A549 (cell line): ENCODE measurements around the gene RMI1. TPM values are rescaled to one million over a fixed set of nuclear protein-coding genes. Genes with fewer than 3 reads are reported as not detected.

Experiments used
- ATAC-seq, 2 experiments: fragments of 200-7000 bp in 1 of 2; fragments of >200 bp in 1 of 2; cut with Nextera tagmentation in 1 of 2; cut with Tn5 transposase in 1 of 2; 3 replicates each; pipeline versions ENCODE4 v1.8.0 to v1.9.1; 2018 to 2020; ENCODE audit warnings: mild to moderate bottlenecking in 1 of 2, moderate library complexity in 1 of 2
- CTCF ChIA-PET: fragments of 300-600 bp; sonication (Branson Sonifier 250); formaldehyde crosslinking; extraction: SDS; loops from one replicate; lab custom pipeline; 2021; ENCODE audit warnings: antibody characterized with exemption, inconsistent platforms; lab: Yijun Ruan, JAX
- POLR2A ChIA-PET: fragments of 350-600 bp; formaldehyde crosslinking; extraction: SDS; loops from one replicate; lab custom pipeline; 2021; ENCODE audit warnings: antibody characterized with exemption, inconsistent platforms; lab: Yijun Ruan, JAX
- DNase-seq, 2 experiments: peaks; one replicate each; pipeline versions ENCODE4 v3.0.0 to v3.0.0-alpha.2; 2011 to 2016; ENCODE audit warnings: low read depth in 1 of 2, low spot score in 1 of 2
- FAIRE-seq: peaks from 2 replicates; lab custom pipeline; 2011; peaks lifted over from hg19 to GRCh38; lab: Jason Lieb, UNC
- H3K27ac ChIP-seq, 2 experiments: fragments of >200 bp; sonication (Bioruptor Twin); formaldehyde crosslinking; 3 replicates each; pipeline ENCODE4 v1.5.1; 2016 to 2017
- H3K4me1 ChIP-seq: fragments of >200 bp; sonication (Bioruptor Twin); formaldehyde crosslinking; 3 replicates; pipeline ENCODE4 v1.6.1; 2016
- H3K4me2 ChIP-seq: fragments of >200 bp; sonication (Bioruptor Twin); formaldehyde crosslinking; 3 replicates; pipeline ENCODE4 v1.6.1; 2016
- H3K4me3 ChIP-seq: fragments of >200 bp; sonication (Bioruptor Twin); formaldehyde crosslinking; 3 replicates; pipeline ENCODE4 v1.5.1; 2016
- H3K9me3 ChIP-seq: fragments of >200 bp; sonication (Bioruptor Twin); formaldehyde crosslinking; 3 replicates; pipeline ENCODE4 v1.6.1; 2016
- BHLHE40 ChIP-seq: IDR thresholded peaks from 2 replicates; pipeline ENCODE4 v1.6.1; 2012; ENCODE audit warnings: low read depth, low read length, inconsistent platforms
- CBX8 ChIP-seq: fragments of 200-600 bp; sonication (generic); IDR thresholded peaks from 2 replicates; pipeline ENCODE4 v1.6.1; 2016
- CEBPB ChIP-seq, 2 experiments: fragments of >200 bp in 1 of 2; sonication (Bioruptor Twin) in 1 of 2; formaldehyde crosslinking in 1 of 2; IDR thresholded peaks; 2 replicates each; pipeline ENCODE4 v1.6.1; 2012 to 2016
- EHF ChIP-seq: fragments of 250-450 bp; sonication (Bioruptor Pico); IDR thresholded peaks from 2 replicates; pipeline ENCODE4 v1.5.0; 2020; ENCODE audit warnings: mild to moderate bottlenecking
- FOSB ChIP-seq: fragments of 250-450 bp; sonication (Bioruptor Pico); IDR thresholded peaks from 2 replicates; pipeline ENCODE4 v1.5.0; 2020; ENCODE audit warnings: mild to moderate bottlenecking, moderate library complexity
- FOSL2 ChIP-seq, 2 experiments: fragments of 450-650 bp in 1 of 2; fragments of >200 bp in 1 of 2; sonication (Bioruptor Twin) in 1 of 2; formaldehyde crosslinking; IDR thresholded peaks; 2 replicates each; pipeline versions ENCODE4 v1.5.0 to v1.6.1; 2016 to 2020; ENCODE audit warnings: mild to moderate bottlenecking in 1 of 2, moderate library complexity in 1 of 2
- FOXS1 ChIP-seq: fragments of 250-450 bp; sonication (Bioruptor Pico); IDR thresholded peaks from 2 replicates; pipeline ENCODE4 v1.5.0; 2020; ENCODE audit warnings: mild to moderate bottlenecking, moderate library complexity
- HOXA7 ChIP-seq: fragments of 250-450 bp; sonication (Bioruptor Pico); IDR thresholded peaks from 2 replicates; pipeline ENCODE4 v1.5.0; 2020; ENCODE audit warnings: mild to moderate bottlenecking, moderate library complexity
- HOXB5 ChIP-seq: fragments of 250-450 bp; sonication (Bioruptor Pico); IDR thresholded peaks from 2 replicates; pipeline ENCODE4 v1.5.0; 2020; ENCODE audit warnings: mild to moderate bottlenecking, moderate library complexity
- JUNB ChIP-seq: fragments of >200 bp; sonication (Bioruptor Twin); formaldehyde crosslinking; IDR thresholded peaks from 2 replicates; pipeline ENCODE4 v1.6.1; 2016
- KDM5A ChIP-seq: fragments of 200-600 bp; sonication (generic); IDR thresholded peaks from 2 replicates; pipeline ENCODE4 v1.6.1; 2016; ENCODE audit warnings: antibody characterized with exemption, mild to moderate bottlenecking
- MAFK ChIP-seq: fragments of 450-650 bp; IDR thresholded peaks from 2 replicates; pipeline ENCODE4 v1.6.1; 2014; ENCODE audit not compliant: partially characterized antibody
- MAZ ChIP-seq: fragments of 150-350 bp; IDR thresholded peaks from 2 replicates; pipeline ENCODE4 v1.6.1; 2014; ENCODE audit warnings: antibody characterized with exemption, low read depth, low read length, borderline replicate concordance
- MYC ChIP-seq: IDR thresholded peaks from 2 replicates; pipeline ENCODE4 v1.6.1; 2012; ENCODE audit warnings: mild to moderate bottlenecking, inconsistent platforms, low read length, improper control_type of control experiment, borderline replicate concordance
- NFE2L2 ChIP-seq: fragments of 150-350 bp; conservative IDR thresholded peaks from 2 replicates; pipeline ENCODE4 v1.6.1; 2014; ENCODE audit warnings: low read length
- NPAS2 ChIP-seq: fragments of 250-450 bp; sonication (Bioruptor Pico); IDR thresholded peaks from 2 replicates; pipeline ENCODE4 v1.8.0; 2022; ENCODE audit warnings: mild to moderate bottlenecking, moderate library complexity, borderline replicate concordance
- NR3C1 ChIP-seq: fragments of >200 bp; sonication (Bioruptor Twin); formaldehyde crosslinking; IDR thresholded peaks from 3 replicates; pipeline ENCODE4 v1.6.1; 2017
- RAD21 ChIP-seq, 2 experiments: fragments of >200 bp in 1 of 2; sonication (Bioruptor Twin) in 1 of 2; formaldehyde crosslinking in 1 of 2; IDR thresholded peaks in 1 of 2; conservative IDR thresholded peaks in 1 of 2; 2 replicates in 1 of 2; 3 replicates in 1 of 2; pipeline ENCODE4 v1.6.1; 2012 to 2018; ENCODE audit warnings: inconsistent platforms in 1 of 2
- RARB ChIP-seq: fragments of 250-450 bp; sonication (Bioruptor Pico); IDR thresholded peaks from 2 replicates; pipeline ENCODE4 v1.8.0; 2021; ENCODE audit warnings: mild to moderate bottlenecking, moderate library complexity
- RNF2 ChIP-seq: fragments of 200-600 bp; sonication (generic); IDR thresholded peaks from 2 replicates; pipeline ENCODE4 v1.6.1; 2016; ENCODE audit warnings: low read depth, mild to moderate bottlenecking, antibody characterized with exemption, moderate library complexity, borderline replicate concordance
- SMC3 ChIP-seq: fragments of >200 bp; sonication (Bioruptor Twin); formaldehyde crosslinking; IDR thresholded peaks from 3 replicates; pipeline ENCODE4 v1.6.1; 2018; ENCODE audit warnings: inconsistent platforms
- ZNF302 ChIP-seq: fragments of 250-450 bp; sonication (Bioruptor Pico); IDR thresholded peaks from 2 replicates; pipeline ENCODE4 v1.9.0; 2021; ENCODE audit warnings: inconsistent platforms, mild to moderate bottlenecking, moderate library complexity
- ZSCAN20 ChIP-seq: fragments of 250-450 bp; sonication (Bioruptor Pico); IDR thresholded peaks from 2 replicates; pipeline ENCODE4 v1.8.0; 2022; ENCODE audit warnings: mild to moderate bottlenecking, moderate library complexity
- WGBS: methylation state at CpG from one replicate; pipeline ENCODE4 v1.1.6; 2017; ENCODE audit errors: missing lambda C conversion rate; 5-methylcytosine and 5-hydroxymethylcytosine counted together
- polyA plus RNA-seq, 4 experiments: library from polyadenylated mRNA; depleted of rRNA in 3 of 4; stranded (reverse); fragments of >200 nt; fragmentation: RNase III in 1 of 4; extraction: RNeasy Plus Mini Kit Qiagen cat#74134 plus additional on column Dnase treatment in 1 of 4; gene quantifications; 2 replicates in 3 of 4; 3 replicates in 1 of 4; pipeline ENCODE4 v1.2.3, GENCODE V29; 2011 to 2017
- TF ChIP-seq, protein P1 (sequence below): fragments of 150-350 bp; IDR thresholded peaks from 2 replicates; pipeline ENCODE4 v1.6.1; 2014; ENCODE audit warnings: low read depth, mild to moderate bottlenecking, low read length
- TF ChIP-seq, protein P2 (sequence below): fragments of 250-450 bp; sonication (Bioruptor Pico); IDR thresholded peaks from 2 replicates; pipeline ENCODE4 v1.5.0; 2021; ENCODE audit warnings: mild to moderate bottlenecking, moderate library complexity, borderline replicate concordance
- TF ChIP-seq, protein P3 (sequence below): IDR thresholded peaks from 2 replicates; pipeline ENCODE4 v1.6.1; 2012
- TF ChIP-seq, protein P4 (sequence below): fragments of 250-450 bp; sonication (Bioruptor Pico); IDR thresholded peaks from 2 replicates; pipeline ENCODE4 v1.5.0; 2020; ENCODE audit warnings: low read depth, mild to moderate bottlenecking, moderate library complexity

Gene RMI1
- polyA plus RNA-seq, 2 of the 4 experiments (the other 2 are of a cell fraction): 7.4 to 15.2 TPM

DNA sequence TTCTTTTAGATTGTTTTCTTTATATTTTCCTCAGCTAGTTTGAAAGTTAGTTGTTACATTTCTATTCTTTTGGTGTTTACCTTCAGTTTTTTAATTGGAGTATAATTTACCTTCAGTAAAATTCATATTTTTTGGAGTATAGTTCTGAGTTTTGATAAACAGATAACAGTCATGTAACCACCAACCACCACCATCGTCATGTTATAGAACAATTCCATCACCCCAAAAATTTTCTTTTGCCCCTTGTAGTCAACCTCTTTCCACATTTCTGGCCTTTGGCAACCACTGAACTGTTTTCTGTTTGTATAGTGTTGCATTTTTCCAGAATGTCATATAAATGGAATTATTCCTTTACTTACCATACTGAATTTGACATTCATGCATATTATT is 6.8 kb downstream of the RMI1 start:
- Histone ChIP-seq H3K4me1 (peaks cover 31% of the 10 kb centered on the region), H3K27ac (peak overlapping the region in 1 of 2 experiments; percentile 72; a peak in 3 of 6 replicates)
- POLR2A ChIA-PET: no interaction called here
- TF ChIP-seq MYC (no peak), CBX8 (no peak), HOXA7 (CRISPR knock-in tag) (0 out of 2 replicates have a peak, but pooled peaks have one; percentile 19), RAD21 (conservative IDR thresholded peaks at IDR 0.05 in 1 of 2, IDR thresholded peaks at IDR 0.05 in 1 of 2) (no peak)
- TF ChIP-seq, all 56 proteins: peak for 1
- Histone ChIP-seq H3K9me3 (no peaks in the 10 kb centered on the region), H3K4me3 (no peak overlapping the region), H3K4me2 (peak overlapping the region; percentile 53; the same call in 2 of the 3 replicates)
- DNase-seq (no peak), FAIRE-seq (no peak), ATAC-seq (no peak)
- 95% methylated on average over 1 of the region's 1 CpG for WGBS
- CTCF ChIA-PET: interaction anchor here (1.0 kb wide), 1 partner anchor 185 kb away, joined by 3 read pairs; no protein-coding TSS in a partner anchor

DNA sequence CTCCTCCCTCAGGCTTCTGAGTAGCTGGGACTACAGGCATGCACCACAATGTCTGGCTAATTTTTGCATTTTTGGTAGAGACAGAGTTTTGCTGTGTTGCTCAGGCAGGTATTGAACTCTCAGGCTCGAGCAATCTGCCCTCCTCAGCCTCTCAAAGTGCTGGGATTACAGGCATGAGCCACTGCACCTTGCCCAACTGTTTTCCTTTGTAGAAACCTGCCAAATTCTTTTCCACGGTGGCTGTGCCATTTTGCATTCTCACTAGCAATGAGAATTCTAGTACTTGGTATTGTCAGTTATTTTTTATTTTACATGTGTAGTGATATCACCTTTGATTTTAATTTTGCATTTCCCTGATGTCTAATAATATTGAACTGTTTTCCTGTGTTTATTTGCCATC is 7.8 kb downstream of the RMI1 start:
- no peak for DNase-seq
- TF ChIP-seq MAZ: no peak
- no peak for TF ChIP-seq CBX8
- no peak for TF ChIP-seq SMC3
- TF ChIP-seq HOXB5 (CRISPR knock-in tag): no peak
- no peak for TF ChIP-seq BHLHE40
- TF ChIP-seq ZNF302: no peak
- TF ChIP-seq FOSL2 (IDR thresholded peaks at IDR 0.05): no peak
- no peak for TF ChIP-seq FOSL2 (CRISPR knock-in tag; IDR thresholded peaks at IDR 0.05)
- no peak for TF ChIP-seq NR3C1
- TF ChIP-seq ZSCAN20 (CRISPR knock-in tag): no peak
- TF ChIP-seq, protein P1, sequence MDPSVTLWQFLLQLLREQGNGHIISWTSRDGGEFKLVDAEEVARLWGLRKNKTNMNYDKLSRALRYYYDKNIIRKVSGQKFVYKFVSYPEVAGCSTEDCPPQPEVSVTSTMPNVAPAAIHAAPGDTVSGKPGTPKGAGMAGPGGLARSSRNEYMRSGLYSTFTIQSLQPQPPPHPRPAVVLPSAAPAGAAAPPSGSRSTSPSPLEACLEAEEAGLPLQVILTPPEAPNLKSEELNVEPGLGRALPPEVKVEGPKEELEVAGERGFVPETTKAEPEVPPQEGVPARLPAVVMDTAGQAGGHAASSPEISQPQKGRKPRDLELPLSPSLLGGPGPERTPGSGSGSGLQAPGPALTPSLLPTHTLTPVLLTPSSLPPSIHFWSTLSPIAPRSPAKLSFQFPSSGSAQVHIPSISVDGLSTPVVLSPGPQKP: no peak
- TF ChIP-seq, protein P2, sequence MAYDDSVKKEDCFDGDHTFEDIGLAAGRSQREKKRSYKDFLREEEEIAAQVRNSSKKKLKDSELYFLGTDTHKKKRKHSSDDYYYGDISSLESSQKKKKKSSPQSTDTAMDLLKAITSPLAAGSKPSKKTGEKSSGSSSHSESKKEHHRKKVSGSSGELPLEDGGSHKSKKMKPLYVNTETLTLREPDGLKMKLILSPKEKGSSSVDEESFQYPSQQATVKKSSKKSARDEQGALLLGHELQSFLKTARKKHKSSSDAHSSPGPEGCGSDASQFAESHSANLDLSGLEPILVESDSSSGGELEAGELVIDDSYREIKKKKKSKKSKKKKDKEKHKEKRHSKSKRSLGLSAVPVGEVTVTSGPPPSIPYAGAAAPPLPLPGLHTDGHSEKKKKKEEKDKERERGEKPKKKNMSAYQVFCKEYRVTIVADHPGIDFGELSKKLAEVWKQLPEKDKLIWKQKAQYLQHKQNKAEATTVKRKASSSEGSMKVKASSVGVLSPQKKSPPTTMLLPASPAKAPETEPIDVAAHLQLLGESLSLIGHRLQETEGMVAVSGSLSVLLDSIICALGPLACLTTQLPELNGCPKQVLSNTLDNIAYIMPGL (CRISPR knock-in tag): no peak
- no peak for TF ChIP-seq MAFK
- no peak for TF ChIP-seq KDM5A
- TF ChIP-seq FOSB (CRISPR knock-in tag): no peak
- Histone ChIP-seq H3K4me3 (no peak overlapping the region), H3K4me1 (peaks cover 26% of the 10 kb centered on the region), H3K27ac (no peak overlapping the region), H3K4me2 (no peak overlapping the region), H3K9me3 (no peaks in the 10 kb centered on the region)
- ChIA-PET CTCF (no interaction called here), POLR2A (no interaction called here)
- no peak for ATAC-seq
- no peak for FAIRE-seq
- WGBS: 77% methylated on average over 2 of the region's 2 CpGs

DNA sequence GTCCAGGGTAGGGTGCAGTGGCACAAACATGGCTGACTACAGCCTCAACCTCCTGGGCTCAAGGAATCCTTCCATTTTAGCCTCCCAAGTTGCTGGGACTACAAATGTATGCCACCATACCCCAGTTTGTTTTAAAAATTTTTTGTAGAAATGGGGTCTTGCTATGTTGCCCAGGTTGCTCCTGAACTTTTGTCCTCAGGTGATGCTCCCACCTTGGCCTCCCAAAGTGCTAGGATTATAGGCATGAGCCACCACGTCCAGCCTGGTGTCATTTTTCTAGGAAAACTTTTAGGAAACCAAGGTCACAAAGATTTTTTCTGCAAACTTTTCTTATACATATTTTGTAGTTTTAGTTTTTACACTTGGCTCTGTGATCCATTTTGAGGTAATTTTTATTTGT is 10.8 kb downstream of the RMI1 start:
- ATAC-seq: no peak
- TF ChIP-seq, protein P2 (CRISPR knock-in tag): no peak
- TF ChIP-seq JUNB: no peak
- TF ChIP-seq ZNF302: no peak
- TF ChIP-seq, protein P3, sequence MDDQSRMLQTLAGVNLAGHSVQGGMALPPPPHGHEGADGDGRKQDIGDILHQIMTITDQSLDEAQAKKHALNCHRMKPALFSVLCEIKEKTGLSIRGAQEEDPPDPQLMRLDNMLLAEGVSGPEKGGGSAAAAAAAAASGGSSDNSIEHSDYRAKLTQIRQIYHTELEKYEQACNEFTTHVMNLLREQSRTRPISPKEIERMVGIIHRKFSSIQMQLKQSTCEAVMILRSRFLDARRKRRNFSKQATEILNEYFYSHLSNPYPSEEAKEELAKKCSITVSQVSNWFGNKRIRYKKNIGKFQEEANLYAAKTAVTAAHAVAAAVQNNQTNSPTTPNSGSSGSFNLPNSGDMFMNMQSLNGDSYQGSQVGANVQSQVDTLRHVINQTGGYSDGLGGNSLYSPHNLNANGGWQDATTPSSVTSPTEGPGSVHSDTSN: no peak
- no peak for TF ChIP-seq HOXA7 (CRISPR knock-in tag)
- TF ChIP-seq NFE2L2: no peak
- TF ChIP-seq NPAS2 (CRISPR knock-in tag): no peak
- no peak for TF ChIP-seq EHF
- no peak for TF ChIP-seq FOSL2 (IDR thresholded peaks at IDR 0.05)
- no peak for TF ChIP-seq FOSL2 (CRISPR knock-in tag; IDR thresholded peaks at IDR 0.05)
- no peak for TF ChIP-seq CEBPB (IDR thresholded peaks at IDR 0.05)
- TF ChIP-seq, protein P4, sequence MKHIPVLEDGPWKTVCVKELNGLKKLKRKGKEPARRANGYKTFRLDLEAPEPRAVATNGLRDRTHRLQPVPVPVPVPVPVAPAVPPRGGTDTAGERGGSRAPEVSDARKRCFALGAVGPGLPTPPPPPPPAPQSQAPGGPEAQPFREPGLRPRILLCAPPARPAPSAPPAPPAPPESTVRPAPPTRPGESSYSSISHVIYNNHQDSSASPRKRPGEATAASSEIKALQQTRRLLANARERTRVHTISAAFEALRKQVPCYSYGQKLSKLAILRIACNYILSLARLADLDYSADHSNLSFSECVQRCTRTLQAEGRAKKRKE: no peak
- TF ChIP-seq RNF2: no peak
- TF ChIP-seq NR3C1: no peak
- TF ChIP-seq RARB: no peak
- no peak for TF ChIP-seq KDM5A
- no peak for TF ChIP-seq ZSCAN20 (CRISPR knock-in tag)
- TF ChIP-seq FOXS1 (CRISPR knock-in tag): no peak
- Histone ChIP-seq H3K4me1 (peaks cover 21% of the 10 kb centered on the region), H3K4me3 (no peak overlapping the region), H3K9me3 (no peaks in the 10 kb centered on the region), H3K27ac (no peak overlapping the region), H3K4me2 (no peak overlapping the region)
- FAIRE-seq: no peak
- no peak for DNase-seq
- POLR2A ChIA-PET: no interaction called here
- 89% methylated on average over 1 of the region's 1 CpG for WGBS
- CTCF ChIA-PET: no interaction called here
